Right renal cortex interstitium (tissue), 3 donors: ENCODE measurements around the gene MACROH2A1. TPM values are rescaled to one million over a fixed set of nuclear protein-coding genes. Genes with fewer than 3 reads are reported as not detected.
A peak's percentile ranks its signal among the peaks of the same experiment; 100 is the strongest.

Experiments
- DNase-seq, 3 donors: peaks; one replicate each; pipeline ENCODE4 v3.0.0-alpha.2; 2013; ENCODE audit warnings: low read depth in 3 of 3, low spot score in 2 of 3
- polyA plus RNA-seq, 3 donors: library from polyadenylated mRNA; unstranded; fragments of 120-200 nt; gene quantifications; one replicate each; pipeline ENCODE4 v1.2.1, GENCODE V29; 2013; ENCODE audit not compliant: insufficient read length in 3 of 3

MACROH2A1 gene
- polyA plus RNA-seq, 3 donors, result 199 to 205 (median 202) TPM

DNA sequence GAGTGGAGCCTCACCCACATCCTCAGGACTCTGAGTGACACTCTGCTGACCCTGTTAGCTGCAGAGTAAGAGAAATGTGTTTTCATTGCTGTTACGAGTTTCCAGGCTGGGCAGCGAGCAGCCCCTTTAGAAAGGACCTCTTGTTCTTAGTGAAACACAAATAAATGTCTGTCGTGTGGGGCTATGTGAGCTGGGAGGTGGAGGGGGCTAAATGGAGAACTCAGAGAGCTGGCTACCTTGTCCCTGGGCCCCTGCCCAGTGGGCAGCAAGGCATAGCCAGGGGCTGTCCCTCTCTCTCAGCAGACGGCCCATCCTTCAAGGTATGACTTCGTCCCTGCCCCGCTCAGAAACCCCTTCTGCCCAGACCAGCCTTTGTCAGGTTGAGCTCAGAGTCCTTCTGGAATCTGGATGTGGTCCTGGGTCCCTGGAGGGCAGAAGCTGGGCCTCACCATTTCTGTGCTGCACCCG is 38.0 kb upstream of the MACROH2A1 start:
- DNase-seq, result no peak

GRCh38 chr5:135435467-135436330 is 36.7 kb upstream of the MACROH2A1 start:
- DNase-seq, result no peak

DNA sequence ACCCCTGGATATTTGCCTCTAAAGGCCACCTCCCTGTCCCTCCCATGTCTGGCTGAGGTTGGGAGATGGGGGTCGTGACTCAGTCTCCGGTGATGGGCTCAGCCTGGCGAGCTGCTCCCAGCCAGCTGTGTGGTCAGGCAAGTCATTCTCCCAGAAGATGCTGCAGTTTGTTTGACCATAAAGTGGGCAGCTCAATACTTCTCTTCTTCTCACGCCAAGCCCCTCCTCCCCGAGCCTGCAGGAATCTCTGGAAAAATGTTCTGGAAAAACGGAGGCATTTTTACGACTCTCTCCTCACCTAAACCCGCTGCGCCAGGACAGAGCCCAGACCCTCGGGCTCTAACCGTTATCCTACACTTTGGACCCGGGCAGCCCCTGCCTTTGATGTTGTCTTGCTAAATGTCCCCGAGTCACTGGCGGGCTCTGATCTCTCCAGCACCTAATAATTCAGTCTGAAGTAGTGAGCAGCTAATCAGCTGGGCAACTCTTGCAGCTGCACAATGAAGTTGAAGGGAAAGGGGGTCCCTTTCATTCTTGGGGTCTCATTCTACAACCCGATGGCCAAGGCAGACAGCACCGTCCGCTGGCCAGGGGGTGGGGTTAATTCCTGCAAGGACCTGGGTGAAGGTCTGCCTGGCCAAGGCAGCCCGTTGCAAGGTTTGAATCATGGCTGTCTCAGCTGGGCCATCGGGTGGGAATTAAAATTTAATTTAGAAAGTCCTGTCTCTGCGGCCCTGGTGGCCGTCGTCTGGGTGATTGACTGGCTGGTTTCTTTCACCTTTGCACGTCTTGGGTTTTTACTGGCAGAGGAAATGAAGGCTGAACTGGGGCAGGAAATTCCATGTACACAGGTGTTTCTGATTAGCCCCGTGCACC is 35.8 kb upstream of the MACROH2A1 start:
- no peak for DNase-seq

DNA sequence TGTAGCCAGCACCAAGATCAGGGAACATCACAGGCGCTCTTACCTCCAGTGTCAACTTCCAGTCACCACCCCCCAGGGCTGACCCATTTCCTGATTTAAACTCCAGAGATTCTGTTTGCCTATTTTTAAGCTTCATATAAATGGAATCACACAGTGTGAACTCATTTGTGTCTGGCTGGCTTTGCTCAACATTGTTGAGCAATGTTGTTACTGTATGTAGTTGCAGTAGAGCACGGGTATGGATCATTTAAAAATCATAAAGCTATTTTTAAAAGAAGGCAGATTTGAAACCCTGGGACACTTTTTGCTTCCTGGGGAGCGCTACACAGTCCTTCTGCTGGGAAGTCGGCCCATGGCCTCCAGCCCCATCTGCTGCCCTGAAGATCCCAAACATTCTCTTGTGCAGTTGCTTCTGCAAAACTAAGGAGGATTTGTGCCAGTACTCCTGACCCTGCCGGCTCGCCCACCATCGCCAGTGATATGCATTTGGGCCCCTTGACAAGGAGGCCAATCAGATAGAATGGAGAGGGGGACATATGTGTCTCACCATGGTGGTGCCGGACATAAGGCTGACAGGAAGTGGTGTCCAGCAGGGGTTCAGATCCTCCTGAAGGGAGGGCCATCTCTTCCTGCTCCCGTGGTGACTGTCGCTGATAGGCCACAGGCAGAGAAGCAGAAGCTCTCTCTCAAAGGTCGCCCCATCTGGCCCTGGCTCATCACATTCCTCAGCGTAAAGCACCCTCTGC is 34.8 kb upstream of the MACROH2A1 start:
- no peak for DNase-seq

- no peak for DNase-seq
Measured at GRCh38 chr5:135432113-135432512, 33.1 kb upstream of the MACROH2A1 start.

DNA sequence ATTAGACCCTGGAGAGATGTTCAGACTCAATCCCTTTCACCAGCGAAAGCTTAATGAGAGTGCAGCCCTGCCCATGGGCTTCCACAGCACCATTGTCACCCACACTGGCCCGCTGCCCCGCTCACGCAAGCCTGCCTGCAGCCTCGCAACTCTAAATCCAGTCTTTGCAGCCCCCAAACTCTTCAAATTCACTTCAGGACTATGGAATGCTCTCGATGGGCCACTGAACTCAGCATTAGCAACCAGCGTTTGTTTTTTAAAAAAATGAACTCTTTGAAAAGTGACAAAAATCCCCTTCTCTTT is 31.1 kb upstream of the MACROH2A1 start:
- DNase-seq, result no peak

- no peak for DNase-seq
Measured at GRCh38 chr5:135429301-135430134, 30.5 kb upstream of the MACROH2A1 start.

DNA sequence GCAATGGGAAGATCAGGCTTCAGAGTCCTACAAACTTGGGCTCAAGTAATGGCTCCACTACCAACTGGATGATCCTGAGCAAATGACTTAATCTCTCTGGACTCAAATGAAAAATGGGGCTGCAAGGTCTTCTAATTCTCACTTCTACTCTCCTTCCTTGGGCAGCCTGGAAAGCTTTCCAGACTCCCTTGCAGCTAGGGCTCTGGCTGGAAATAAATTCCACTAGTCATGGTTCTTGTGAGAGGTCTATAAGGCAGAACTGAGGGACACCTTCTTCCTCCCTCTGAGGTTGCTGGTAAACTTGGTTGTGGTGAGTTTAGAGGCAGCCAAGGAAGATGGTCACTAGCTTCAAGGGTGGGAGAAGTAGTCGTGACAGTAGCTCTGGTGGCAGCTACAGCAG is 29.6 kb upstream of the MACROH2A1 start:
- no peak for DNase-seq

DNA sequence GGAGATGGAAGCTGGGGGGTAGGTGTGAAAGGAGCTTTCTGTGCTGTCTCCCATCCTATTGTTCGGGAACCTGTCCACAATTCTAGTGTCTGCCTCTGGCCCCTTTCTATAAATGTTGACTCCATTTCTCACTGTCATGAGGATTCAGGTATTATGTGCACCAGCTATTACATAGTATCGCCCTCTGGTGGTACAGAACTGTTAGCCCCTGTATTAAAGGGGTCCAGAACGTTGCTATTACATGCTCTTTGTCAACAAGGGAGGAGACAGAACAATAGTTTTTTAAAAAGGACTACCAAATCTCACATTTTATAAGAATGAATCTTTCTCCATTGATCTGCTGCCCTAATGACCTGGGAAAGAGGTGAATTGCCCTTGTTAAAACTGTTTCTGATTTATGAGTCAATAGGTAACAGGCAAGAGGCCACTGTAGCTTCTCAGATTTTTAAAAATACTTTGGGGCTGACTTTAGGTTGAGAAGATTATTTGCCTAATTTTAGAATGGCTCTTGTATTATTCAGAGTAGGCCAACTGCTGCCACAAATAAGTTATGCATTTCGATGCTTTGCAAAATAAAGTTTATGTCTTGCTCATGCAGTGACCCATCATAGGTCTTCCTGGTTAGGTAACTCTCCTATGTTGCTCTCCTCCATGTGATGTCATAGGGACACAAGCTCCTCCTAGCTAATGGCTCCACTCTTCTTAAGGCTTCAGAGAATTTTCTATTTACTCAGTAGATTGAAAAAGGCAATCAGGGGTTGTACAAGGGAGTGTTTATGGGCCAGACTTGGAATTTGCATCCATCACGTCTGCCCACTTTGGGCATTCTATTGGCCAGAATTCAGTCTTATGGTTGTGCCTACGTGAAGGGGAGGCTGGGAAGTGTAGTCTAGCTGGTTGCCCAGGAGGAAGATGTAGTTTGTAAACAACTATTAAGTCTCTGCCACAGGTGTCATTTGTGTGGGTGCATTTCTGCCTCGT is 27.4 kb upstream of the MACROH2A1 start:
- DNase-seq, result no peak

DNA sequence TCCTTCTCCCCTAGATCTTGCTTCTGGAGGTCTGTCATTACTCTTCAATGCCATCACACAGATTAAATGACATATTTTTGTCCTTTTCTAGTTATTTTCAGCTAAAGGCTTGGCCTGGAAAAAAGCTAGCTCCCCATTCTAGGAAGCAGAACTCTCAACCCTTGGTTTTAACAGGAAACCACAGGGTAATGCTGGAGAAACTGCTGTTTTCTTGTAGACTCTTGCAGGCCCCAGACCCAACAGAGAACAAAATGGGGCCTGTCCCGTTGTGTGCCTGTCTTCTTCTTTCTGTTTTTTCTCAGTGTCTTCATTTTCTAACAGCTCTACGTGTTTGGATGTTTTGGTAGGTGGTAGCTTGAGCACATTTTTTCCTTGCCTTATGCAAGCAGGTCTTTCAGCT is 26.6 kb upstream of the MACROH2A1 start:
- no peak for DNase-seq

DNA sequence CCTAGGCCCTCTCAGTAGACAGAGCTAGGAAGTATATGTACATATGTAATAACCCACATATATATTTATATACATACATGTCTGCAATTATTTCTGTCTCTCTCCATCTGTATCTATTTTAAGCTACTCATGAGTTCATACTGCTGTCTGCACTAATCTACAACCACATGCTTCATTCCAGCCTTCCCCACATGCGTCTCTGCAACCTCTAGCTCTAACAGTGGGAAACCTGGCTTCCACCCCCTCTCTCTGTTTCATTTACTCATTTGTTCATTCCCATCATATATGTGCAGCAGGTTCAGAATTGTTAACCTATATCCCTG is 24.8 kb upstream of the MACROH2A1 start:
- no peak for DNase-seq

- DNase-seq, result no peak
Measured at GRCh38 chr5:135423146-135423845, 24.3 kb upstream of the MACROH2A1 start.

DNA sequence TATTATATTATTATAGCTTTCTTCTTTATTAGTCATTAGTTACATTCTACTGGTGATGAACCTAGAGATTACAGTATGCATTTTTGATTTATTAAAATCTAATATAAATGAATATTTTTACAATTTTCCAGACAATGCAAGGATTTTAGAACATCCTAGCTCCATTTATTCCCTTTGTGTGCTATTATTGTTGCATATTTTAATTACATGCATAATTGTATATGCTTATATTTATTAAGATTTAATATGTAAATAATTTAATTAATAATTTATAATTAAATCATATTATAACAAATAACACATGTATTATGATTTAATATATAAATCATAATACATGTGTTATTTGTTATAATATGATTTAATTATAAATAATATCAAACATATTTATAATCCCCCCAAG is 23.4 kb upstream of the MACROH2A1 start:
- DNase-seq, result no peak

- DNase-seq, result no peak
Measured at GRCh38 chr5:135417083-135417482, 18.1 kb upstream of the MACROH2A1 start.

GRCh38 chr5:135405082-135405481 is 6.1 kb upstream of the MACROH2A1 start:
- DNase-seq, result no peak

GRCh38 chr5:135402031-135402430 is 3.0 kb upstream of the MACROH2A1 start:
- no peak for DNase-seq

DNA sequence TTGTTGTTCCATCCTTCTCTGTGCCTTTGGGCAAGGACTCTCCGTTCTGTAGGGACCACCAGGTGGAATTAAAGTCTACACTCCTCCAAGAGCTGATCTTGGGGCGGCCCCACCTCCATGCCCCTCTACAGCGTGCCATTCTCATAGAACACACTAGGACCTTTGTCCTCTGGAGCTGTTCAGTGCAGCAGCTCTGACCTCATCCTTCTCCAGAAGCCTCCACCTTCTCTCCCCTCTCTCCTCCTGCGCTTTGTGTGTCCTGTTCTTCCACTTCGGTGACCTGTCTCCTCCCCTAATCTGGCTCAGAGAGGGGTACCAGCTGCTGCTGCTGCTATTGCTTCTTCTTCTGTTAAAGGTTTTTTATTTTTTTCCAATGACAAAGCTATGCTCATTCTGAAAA is 1.8 kb upstream of the MACROH2A1 start:
- DNase-seq, result no peak

DNA sequence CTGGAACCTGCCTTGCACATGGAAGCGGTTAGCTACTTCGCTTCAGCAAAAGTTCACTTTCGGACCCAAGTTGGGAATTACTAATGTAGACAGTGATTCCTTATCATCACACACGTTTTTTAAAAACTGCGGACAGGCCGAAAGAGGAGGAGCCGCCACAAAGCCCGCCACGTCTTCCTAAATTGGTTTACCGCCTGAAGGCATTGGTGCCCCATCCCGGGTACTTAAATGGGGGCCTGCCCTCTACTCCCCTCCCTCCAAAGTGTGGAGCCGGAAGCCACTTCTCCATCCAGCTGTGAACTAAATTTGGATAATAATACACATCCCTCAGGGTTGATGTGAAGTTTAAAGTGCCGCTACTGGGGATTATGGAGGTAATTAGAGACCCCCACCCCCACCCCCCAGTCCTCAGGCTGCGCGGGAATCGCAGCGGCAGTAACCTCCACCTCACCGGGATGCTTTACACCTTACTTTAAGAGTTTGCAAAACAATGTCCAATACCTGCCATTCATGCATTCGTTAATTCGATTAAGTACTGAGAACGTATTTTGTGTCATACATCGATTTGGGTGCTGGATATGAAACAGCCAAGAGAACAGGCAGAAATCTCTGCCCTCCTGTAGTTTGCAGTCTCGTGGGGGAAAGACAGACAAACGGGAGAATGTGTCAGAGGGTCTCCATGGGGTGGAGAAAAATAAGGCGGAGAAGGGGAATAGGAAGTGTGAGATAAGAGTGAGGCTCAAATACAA is 937 bp upstream of the MACROH2A1 start:
- DNase-seq, result peak in 1 of 3 donors; percentile 15
